T-helper 17 cell (primary cell): Measurements from ENCODE around the gene ACTN2. TPM values are rescaled to one million over a fixed set of nuclear protein-coding genes. Genes with fewer than 3 reads are reported as not detected.

Experiments used
- ATAC-seq: fragments of 150-1000 bp; cut with Tn5 transposase; 2 replicates; pipeline ENCODE4 v1.10.0; 2021; ENCODE audit warnings: mild to moderate bottlenecking, moderate library complexity
- DNase-seq, 3 donors: peaks; one replicate each; pipeline versions ENCODE4 v3.0.0 to v3.0.0-alpha.2; 2020 to 2021
- H3K9me3 ChIP-seq: one replicate; pipeline ENCODE4 v1.7.0; 2013; ENCODE audit warnings: low read length, mild to moderate bottlenecking; ENCODE audit not compliant: control insufficient read depth, poor library complexity, severe bottlenecking
- H3K27ac Mint-ChIP-seq: one replicate; pipeline ENCODE4 v1.8.0; 2022; ENCODE audit warnings: mild to moderate bottlenecking, moderate library complexity, mixed read lengths
- H3K27me3 Mint-ChIP-seq: one replicate; pipeline ENCODE4 v1.8.0; 2022; ENCODE audit warnings: mixed read lengths
- H3K36me3 Mint-ChIP-seq: one replicate; pipeline ENCODE4 v1.8.0; 2022; ENCODE audit warnings: low read depth, mixed read lengths
- H3K4me1 Mint-ChIP-seq: one replicate; pipeline ENCODE4 v1.8.0; 2022; ENCODE audit warnings: mild to moderate bottlenecking, mixed read lengths
- H3K4me3 Mint-ChIP-seq: one replicate; pipeline ENCODE4 v1.8.0; 2022; ENCODE audit warnings: mild to moderate bottlenecking, moderate library complexity, mixed read lengths
- total RNA-seq, 4 donors: library from RNA in 2 of 4; stranded (reverse) in 2 of 4; gene quantifications; one replicate each; pipeline ENCODE4 v1.2.3 and lab custom pipeline; 2022 to 2026

The ACTN2 gene
- total RNA-seq, 2 donors from 2014 or later, result not detected

- DNase-seq (no peak), ATAC-seq (no peak)
- Mint-ChIP-seq H3K4me1 (no peaks in the 10 kb centered on the region), H3K27ac (no peak overlapping the region), H3K36me3 (peaks cover 2% of the 10 kb centered on the region), H3K27me3 (peaks cover 55% of the 10 kb centered on the region), H3K4me3 (no peak overlapping the region)
- no peaks in the 10 kb centered on the region for H3K9me3 ChIP-seq
Observed at GRCh38 chr1:236701782-236702181, 15.5 kb downstream of the ACTN2 start.

DNA sequence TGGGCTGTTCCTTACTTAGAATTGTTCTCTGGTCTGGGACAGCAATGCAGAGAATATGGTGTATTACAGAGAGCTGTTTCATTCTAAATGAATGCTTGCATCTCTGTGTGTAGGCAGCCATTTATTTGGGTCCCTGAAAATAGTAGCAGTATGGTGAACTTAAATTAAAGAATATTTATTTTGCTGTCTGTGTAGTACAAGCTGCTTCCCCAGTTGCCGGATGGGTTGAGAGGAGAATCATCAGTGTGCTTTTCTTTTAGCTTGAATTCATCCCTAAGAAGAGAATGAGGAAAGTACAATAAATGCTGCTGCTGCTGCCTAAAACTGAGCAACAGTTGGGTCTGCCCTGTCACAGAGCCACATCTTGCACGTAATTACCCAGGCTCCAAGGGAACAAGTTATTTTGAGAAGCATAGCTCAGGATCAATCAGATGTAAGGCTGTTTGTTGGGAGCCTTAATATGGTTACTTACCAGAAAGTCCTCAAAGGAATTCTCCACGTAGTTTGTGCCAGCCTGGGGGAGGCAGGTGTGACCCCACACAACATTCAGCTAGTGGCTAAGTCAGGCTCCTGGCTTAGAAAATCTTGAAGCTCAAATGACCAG is 16.6 kb downstream of the ACTN2 start:
- no peak for ATAC-seq
- H3K36me3 Mint-ChIP-seq, result no peaks in the 10 kb centered on the region
- H3K27me3 Mint-ChIP-seq, result peaks cover 46% of the 10 kb centered on the region
- H3K4me3 Mint-ChIP-seq, result no peak overlapping the region
- H3K9me3 ChIP-seq, result no peaks in the 10 kb centered on the region
- no peak for DNase-seq
- no peak overlapping the region for H3K27ac Mint-ChIP-seq
- no peaks in the 10 kb centered on the region for H3K4me1 Mint-ChIP-seq

DNA sequence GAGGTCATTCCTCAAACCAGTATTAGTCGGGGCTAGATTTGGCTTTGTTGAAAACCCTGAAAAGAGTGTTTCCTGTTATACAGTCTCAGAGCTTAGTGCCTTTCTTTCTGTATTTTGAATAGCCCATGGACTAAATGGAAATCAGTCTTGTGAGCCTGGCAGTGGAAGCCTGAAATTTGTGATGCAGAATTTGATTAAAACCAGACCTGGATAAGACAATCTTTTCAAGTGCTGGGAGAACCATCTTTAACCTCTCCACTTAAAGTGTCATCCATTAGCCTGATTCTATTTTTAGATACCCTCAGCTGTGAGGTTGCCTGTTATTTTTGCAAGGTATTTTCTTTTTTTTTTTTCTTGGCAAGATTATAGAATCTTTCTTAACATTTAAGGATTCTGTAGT is 19.5 kb downstream of the ACTN2 start:
- Mint-ChIP-seq H3K36me3 (no peaks in the 10 kb centered on the region), H3K27me3 (peaks cover 34% of the 10 kb centered on the region), H3K4me3 (no peak overlapping the region), H3K27ac (no peak overlapping the region), H3K4me1 (no peaks in the 10 kb centered on the region)
- DNase-seq, result no peak
- no peak for ATAC-seq
- H3K9me3 ChIP-seq, result no peaks in the 10 kb centered on the region

- no peak overlapping the region for H3K27ac Mint-ChIP-seq
- peaks cover 36% of the 10 kb centered on the region for H3K27me3 Mint-ChIP-seq
- ATAC-seq (no peak), DNase-seq (no peak)
- no peaks in the 10 kb centered on the region for H3K4me1 Mint-ChIP-seq
- H3K9me3 ChIP-seq, result no peaks in the 10 kb centered on the region
- no peaks in the 10 kb centered on the region for H3K36me3 Mint-ChIP-seq
- H3K4me3 Mint-ChIP-seq, result no peak overlapping the region
Observed at GRCh38 chr1:236706183-236706582, 19.9 kb downstream of the ACTN2 start.

DNA sequence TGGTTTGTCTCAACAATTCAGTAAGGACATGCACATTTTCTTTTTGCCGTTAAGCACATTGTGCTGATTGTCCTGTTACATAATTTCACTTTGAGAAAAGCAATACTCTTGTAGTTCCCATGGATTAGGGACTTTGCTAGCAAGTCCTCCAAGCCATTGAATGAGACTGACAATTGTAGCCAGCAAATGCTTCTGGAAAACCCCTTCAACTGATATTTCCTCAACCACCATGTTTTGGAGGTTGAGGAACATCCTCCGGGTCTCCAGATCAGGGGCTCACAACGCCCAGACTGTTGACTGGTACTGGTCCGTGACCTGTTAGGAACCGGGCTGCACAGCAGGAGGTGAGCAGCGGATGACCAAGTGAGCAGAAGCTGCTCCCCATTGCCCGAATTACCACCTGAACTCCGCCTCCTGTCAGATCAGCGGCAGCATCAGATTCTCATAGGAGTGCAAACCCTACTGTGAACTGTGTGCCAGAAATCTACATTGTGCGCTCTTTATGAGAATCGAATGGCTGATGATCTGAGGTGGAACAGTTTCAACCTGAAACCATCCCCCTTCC is 24.1 kb downstream of the ACTN2 start:
- H3K4me3 Mint-ChIP-seq, result no peak overlapping the region
- DNase-seq, result no peak
- no peaks in the 10 kb centered on the region for H3K9me3 ChIP-seq
- no peak overlapping the region for H3K27ac Mint-ChIP-seq
- ATAC-seq, result no peak
- peaks cover 24% of the 10 kb centered on the region for H3K27me3 Mint-ChIP-seq
- H3K36me3 Mint-ChIP-seq, result no peaks in the 10 kb centered on the region
- H3K4me1 Mint-ChIP-seq, result no peaks in the 10 kb centered on the region

GRCh38 chr1:236716160-236716559 is 29.9 kb downstream of the ACTN2 start:
- no peak overlapping the region for H3K4me3 Mint-ChIP-seq
- H3K9me3 ChIP-seq, result no peaks in the 10 kb centered on the region
- no peaks in the 10 kb centered on the region for H3K36me3 Mint-ChIP-seq
- H3K27ac Mint-ChIP-seq, result no peak overlapping the region
- no peaks in the 10 kb centered on the region for H3K4me1 Mint-ChIP-seq
- peaks cover 52% of the 10 kb centered on the region for H3K27me3 Mint-ChIP-seq
- DNase-seq, result no peak
- ATAC-seq, result no peak

GRCh38 chr1:236717811-236718210 is 31.5 kb downstream of the ACTN2 start:
- Mint-ChIP-seq H3K27ac (no peak overlapping the region), H3K27me3 (peaks cover 44% of the 10 kb centered on the region), H3K36me3 (no peaks in the 10 kb centered on the region), H3K4me3 (no peak overlapping the region), H3K4me1 (no peaks in the 10 kb centered on the region)
- no peak for ATAC-seq
- H3K9me3 ChIP-seq, result no peaks in the 10 kb centered on the region
- DNase-seq, result no peak

- ATAC-seq (no peak), DNase-seq (no peak)
- Mint-ChIP-seq H3K36me3 (no peaks in the 10 kb centered on the region), H3K27me3 (peaks cover 44% of the 10 kb centered on the region), H3K4me3 (no peak overlapping the region), H3K4me1 (no peaks in the 10 kb centered on the region), H3K27ac (no peak overlapping the region)
- no peaks in the 10 kb centered on the region for H3K9me3 ChIP-seq
Observed at GRCh38 chr1:236718328-236718727, 32.0 kb downstream of the ACTN2 start.

GRCh38 chr1:236720206-236720605 is 33.9 kb downstream of the ACTN2 start:
- peaks cover 44% of the 10 kb centered on the region for H3K27me3 Mint-ChIP-seq
- no peak overlapping the region for H3K4me3 Mint-ChIP-seq
- no peaks in the 10 kb centered on the region for H3K9me3 ChIP-seq
- no peak overlapping the region for H3K27ac Mint-ChIP-seq
- no peak for ATAC-seq
- DNase-seq, result no peak
- no peaks in the 10 kb centered on the region for H3K4me1 Mint-ChIP-seq
- no peaks in the 10 kb centered on the region for H3K36me3 Mint-ChIP-seq

- H3K4me1 Mint-ChIP-seq, result no peaks in the 10 kb centered on the region
- no peak overlapping the region for H3K27ac Mint-ChIP-seq
- H3K36me3 Mint-ChIP-seq, result no peaks in the 10 kb centered on the region
- peaks cover 44% of the 10 kb centered on the region for H3K27me3 Mint-ChIP-seq
- no peaks in the 10 kb centered on the region for H3K9me3 ChIP-seq
- no peak for DNase-seq
- ATAC-seq, result no peak
- H3K4me3 Mint-ChIP-seq, result no peak overlapping the region
Observed at GRCh38 chr1:236720611-236721010, 34.3 kb downstream of the ACTN2 start.

- no peaks in the 10 kb centered on the region for H3K9me3 ChIP-seq
- no peak for ATAC-seq
- H3K4me3 Mint-ChIP-seq, result no peak overlapping the region
- DNase-seq, result no peak
- peaks cover 3% of the 10 kb centered on the region for H3K4me1 Mint-ChIP-seq
- H3K36me3 Mint-ChIP-seq, result peaks cover 2% of the 10 kb centered on the region
- no peak overlapping the region for H3K27ac Mint-ChIP-seq
- peaks cover 35% of the 10 kb centered on the region for H3K27me3 Mint-ChIP-seq
Observed at GRCh38 chr1:236724049-236724448, 37.8 kb downstream of the ACTN2 start.

DNA sequence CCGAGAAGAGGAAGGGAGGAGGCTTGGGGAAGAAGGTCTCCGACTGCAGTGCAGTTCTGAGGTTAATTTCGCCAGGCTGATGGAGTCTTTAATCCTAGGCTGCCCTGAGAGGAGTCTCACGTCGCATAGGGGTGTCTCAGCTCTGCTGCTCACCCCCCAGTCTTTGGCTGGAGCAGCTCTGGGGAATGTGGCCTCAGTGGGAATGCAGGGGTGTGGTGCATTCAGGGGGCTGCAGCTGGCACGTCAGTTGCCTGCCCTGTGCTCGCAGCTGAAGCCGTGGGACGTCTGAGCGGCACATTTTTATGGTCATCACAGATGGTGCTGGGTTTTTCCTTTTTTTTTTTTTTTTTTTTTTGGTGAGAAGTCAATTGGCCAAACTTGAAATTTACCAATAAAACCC is 38.2 kb downstream of the ACTN2 start:
- Mint-ChIP-seq H3K27me3 (peaks cover 31% of the 10 kb centered on the region), H3K4me3 (no peak overlapping the region)

GRCh38 chr1:236725668-236726067 is 39.4 kb downstream of the ACTN2 start:
- no peaks in the 10 kb centered on the region for H3K9me3 ChIP-seq
- no peak overlapping the region for H3K27ac Mint-ChIP-seq
- peaks cover 2% of the 10 kb centered on the region for H3K36me3 Mint-ChIP-seq
- ATAC-seq, result no peak
- DNase-seq, result no peak
- peaks cover 3% of the 10 kb centered on the region for H3K4me1 Mint-ChIP-seq
- peaks cover 21% of the 10 kb centered on the region for H3K27me3 Mint-ChIP-seq
- no peak overlapping the region for H3K4me3 Mint-ChIP-seq

More for the DNA sequence above, 38.2 kb downstream of the ACTN2 start:
- H3K36me3 Mint-ChIP-seq, result peaks cover 2% of the 10 kb centered on the region
- no peak for DNase-seq
- peaks cover 3% of the 10 kb centered on the region for H3K4me1 Mint-ChIP-seq
- ATAC-seq, result no peak
- H3K27ac Mint-ChIP-seq, result no peak overlapping the region
- no peaks in the 10 kb centered on the region for H3K9me3 ChIP-seq

GRCh38 chr1:236727521-236727920 is 41.2 kb downstream of the ACTN2 start:
- H3K27ac Mint-ChIP-seq, result peak overlapping the region; percentile 60
- DNase-seq (no peak), ATAC-seq (no peak)
- H3K4me1 Mint-ChIP-seq, result peaks cover 3% of the 10 kb centered on the region
- peaks cover 26% of the 10 kb centered on the region for H3K27me3 Mint-ChIP-seq
- H3K36me3 Mint-ChIP-seq, result peaks cover 2% of the 10 kb centered on the region
- no peaks in the 10 kb centered on the region for H3K9me3 ChIP-seq
- no peak overlapping the region for H3K4me3 Mint-ChIP-seq
